WTC11 (cell line): ENCODE measurements around the gene ZNF506. TPM values are rescaled to one million over a fixed set of nuclear protein-coding genes. Genes with fewer than 3 reads are reported as not detected.
"Not testable (repeated sequence)": the region's sequence is repeated elsewhere in the genome, so short reads cannot be mapped to it uniquely, and the experiment has no call there.

Source experiments
- ATAC-seq: fragments of 200-7000 bp; cut with Tn5 transposase; 2 replicates; pipeline ENCODE4 v1.10.0; 2021; ENCODE audit warnings: mild to moderate bottlenecking, moderate library complexity
- CTCF ChIA-PET: fragments of 300-600 bp; sonication (Branson Sonifier 250); formaldehyde crosslinking; loops from one replicate; lab custom pipeline; 2021; ENCODE audit warnings: antibody characterized with exemption; lab: Charles Lee
- POLR2A ChIA-PET: fragments of 350-600 bp; sonication (Branson Sonifier 250); formaldehyde crosslinking; loops from one replicate; lab custom pipeline; 2021; ENCODE audit warnings: antibody characterized with exemption; lab: Charles Lee
- DNase-seq: peaks from one replicate; pipeline ENCODE4 v3.0.0; 2021; ENCODE audit warnings: low spot score
- H3K27ac Mint-ChIP-seq: 2 replicates; pipeline ENCODE4 v1.8.0; 2021; ENCODE audit warnings: mixed read lengths
- H3K27me3 Mint-ChIP-seq: 2 replicates; pipeline ENCODE4 v1.8.0; 2021; ENCODE audit warnings: low read depth, mild to moderate bottlenecking, moderate library complexity, mixed read lengths
- H3K36me3 Mint-ChIP-seq: 2 replicates; pipeline ENCODE4 v1.8.0; 2021; ENCODE audit warnings: mixed read lengths
- H3K4me1 Mint-ChIP-seq: 2 replicates; pipeline ENCODE4 v1.8.0; 2022; ENCODE audit warnings: mixed read lengths
- H3K4me3 Mint-ChIP-seq: 2 replicates; pipeline ENCODE4 v1.8.0; 2021; ENCODE audit warnings: mild to moderate bottlenecking, moderate library complexity, mixed read lengths
- H3K9me3 Mint-ChIP-seq: 2 replicates; pipeline ENCODE4 v1.8.0; 2021; ENCODE audit warnings: mixed read lengths
- ATF3 ChIP-seq: sonication (generic); formaldehyde crosslinking; conservative IDR thresholded peaks from 2 replicates; pipeline ENCODE4 v1.8.1; 2022; ENCODE audit warnings: mild to moderate bottlenecking, missing genetic modification reagents
- CBFB ChIP-seq: sonication (generic); formaldehyde crosslinking; IDR thresholded peaks from 2 replicates; pipeline ENCODE4 v1.8.1; 2022; ENCODE audit warnings: mild to moderate bottlenecking, low read depth, missing genetic modification reagents
- E2F5 ChIP-seq: sonication (generic); formaldehyde crosslinking; IDR thresholded peaks from 2 replicates; pipeline ENCODE4 v1.8.1; 2022; ENCODE audit warnings: mild to moderate bottlenecking, moderate library complexity, missing genetic modification reagents
- FOXP1 ChIP-seq: sonication (generic); formaldehyde crosslinking; IDR thresholded peaks from 2 replicates; pipeline ENCODE4 v1.8.0; 2022; ENCODE audit warnings: missing genetic modification reagents, mild to moderate bottlenecking, moderate library complexity, borderline replicate concordance
- GRHL2 ChIP-seq: fragments of 250-450 bp; sonication (Bioruptor Pico); IDR thresholded peaks from 2 replicates; pipeline ENCODE4 v1.8.0; 2022; ENCODE audit warnings: mild to moderate bottlenecking, moderate library complexity; ENCODE audit not compliant: insufficient replicate concordance, severe bottlenecking
- JUN ChIP-seq: sonication (generic); formaldehyde crosslinking; IDR thresholded peaks from 2 replicates; pipeline ENCODE4 v1.8.0; 2023; ENCODE audit warnings: mild to moderate bottlenecking, missing genetic modification reagents
- KAT7 ChIP-seq: sonication (generic); formaldehyde crosslinking; IDR thresholded peaks from 2 replicates; pipeline ENCODE4 v1.8.1; 2023; ENCODE audit warnings: missing genetic modification reagents, mild to moderate bottlenecking, borderline replicate concordance
- MYBL2 ChIP-seq: sonication (generic); formaldehyde crosslinking; IDR thresholded peaks from 2 replicates; pipeline ENCODE4 v1.8.1; 2023; ENCODE audit warnings: mild to moderate bottlenecking, moderate library complexity, missing genetic modification reagents
- NR1H2 ChIP-seq: sonication (generic); formaldehyde crosslinking; IDR thresholded peaks from 2 replicates; pipeline ENCODE4 v1.9.0; 2021; ENCODE audit warnings: mild to moderate bottlenecking, moderate library complexity, missing genetic modification reagents
- NR2C2 ChIP-seq: sonication (generic); formaldehyde crosslinking; IDR thresholded peaks from 2 replicates; pipeline ENCODE4 v1.8.0; 2022; ENCODE audit warnings: mild to moderate bottlenecking, missing genetic modification reagents
- PRDM15 ChIP-seq: sonication (generic); formaldehyde crosslinking; IDR thresholded peaks from 2 replicates; pipeline ENCODE4 v1.8.0; 2022; ENCODE audit warnings: missing genetic modification reagents
- RELA ChIP-seq: sonication (generic); formaldehyde crosslinking; IDR thresholded peaks from 2 replicates; pipeline ENCODE4 v1.8.1; 2022; ENCODE audit warnings: missing genetic modification reagents, mild to moderate bottlenecking, borderline replicate concordance
- SMAD4 ChIP-seq: sonication (generic); formaldehyde crosslinking; IDR thresholded peaks from 2 replicates; pipeline ENCODE4 v1.8.0; 2022; ENCODE audit warnings: mild to moderate bottlenecking, missing genetic modification reagents
- TCF7 ChIP-seq: sonication (generic); formaldehyde crosslinking; IDR thresholded peaks from 2 replicates; pipeline ENCODE4 v1.8.0; 2022; ENCODE audit warnings: mild to moderate bottlenecking, low read depth, missing genetic modification reagents, moderate library complexity
- TEAD1 ChIP-seq: sonication (generic); formaldehyde crosslinking; IDR thresholded peaks from 2 replicates; pipeline ENCODE4 v1.8.0; 2022; ENCODE audit warnings: mild to moderate bottlenecking, missing genetic modification reagents
- ZNF317 ChIP-seq: sonication (generic); formaldehyde crosslinking; IDR thresholded peaks from 2 replicates; pipeline ENCODE4 v1.8.1; 2023; ENCODE audit warnings: low read depth, mild to moderate bottlenecking, moderate library complexity, missing genetic modification reagents, borderline replicate concordance
- total RNA-seq: library from RNA; stranded (reverse); gene quantifications from 3 replicates; pipeline ENCODE4 v1.2.3, GENCODE V29; 2021
- TF ChIP-seq, protein P1 (sequence below): fragments of 200-600 bp; IDR thresholded peaks from 2 replicates; pipeline ENCODE4 v1.8.0; 2022; ENCODE audit warnings: antibody characterized with exemption
- TF ChIP-seq, protein P2 (sequence below): fragments of 250-450 bp; sonication (Bioruptor Pico); IDR thresholded peaks from 2 replicates; pipeline ENCODE4 v1.9.0; 2021; ENCODE audit warnings: mild to moderate bottlenecking
- TF ChIP-seq, protein P3 (sequence below): sonication (generic); formaldehyde crosslinking; IDR thresholded peaks from 2 replicates; pipeline ENCODE4 v1.8.1; 2023; ENCODE audit warnings: mild to moderate bottlenecking, missing genetic modification reagents, moderate library complexity
- TF ChIP-seq, protein P4 (sequence below): sonication (generic); formaldehyde crosslinking; IDR thresholded peaks from 2 replicates; pipeline ENCODE4 v1.8.0; 2023; ENCODE audit warnings: mild to moderate bottlenecking, missing genetic modification reagents

ZNF506 gene
- total RNA-seq, 1 experiment from 2014 or later: 20.8 TPM

GRCh38 chr19:19744641-19745040, 76.9 kb downstream of the ZNF506 start (continued):
- TF ChIP-seq FOXP1 (CRISPR knock-in tag): no peak
- no peak for TF ChIP-seq JUN
- no peak for TF ChIP-seq TEAD1 (CRISPR knock-in tag)
- TF ChIP-seq, protein P1, sequence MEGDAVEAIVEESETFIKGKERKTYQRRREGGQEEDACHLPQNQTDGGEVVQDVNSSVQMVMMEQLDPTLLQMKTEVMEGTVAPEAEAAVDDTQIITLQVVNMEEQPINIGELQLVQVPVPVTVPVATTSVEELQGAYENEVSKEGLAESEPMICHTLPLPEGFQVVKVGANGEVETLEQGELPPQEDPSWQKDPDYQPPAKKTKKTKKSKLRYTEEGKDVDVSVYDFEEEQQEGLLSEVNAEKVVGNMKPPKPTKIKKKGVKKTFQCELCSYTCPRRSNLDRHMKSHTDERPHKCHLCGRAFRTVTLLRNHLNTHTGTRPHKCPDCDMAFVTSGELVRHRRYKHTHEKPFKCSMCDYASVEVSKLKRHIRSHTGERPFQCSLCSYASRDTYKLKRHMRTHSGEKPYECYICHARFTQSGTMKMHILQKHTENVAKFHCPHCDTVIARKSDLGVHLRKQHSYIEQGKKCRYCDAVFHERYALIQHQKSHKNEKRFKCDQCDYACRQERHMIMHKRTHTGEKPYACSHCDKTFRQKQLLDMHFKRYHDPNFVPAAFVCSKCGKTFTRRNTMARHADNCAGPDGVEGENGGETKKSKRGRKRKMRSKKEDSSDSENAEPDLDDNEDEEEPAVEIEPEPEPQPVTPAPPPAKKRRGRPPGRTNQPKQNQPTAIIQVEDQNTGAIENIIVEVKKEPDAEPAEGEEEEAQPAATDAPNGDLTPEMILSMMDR: no peak
- TF ChIP-seq, all 79 proteins: peak for 0

GRCh38 chr19:19743921-19744320, 77.6 kb downstream of the ZNF506 start:
- CTCF ChIA-PET: interaction anchor here (0.6 kb wide), 1 partner anchor 163 kb away, joined by 5 read pairs; no protein-coding TSS in a partner anchor
- POLR2A ChIA-PET, H3K9me3 Mint-ChIP-seq, DNase-seq, H3K4me3 Mint-ChIP-seq, H3K36me3 Mint-ChIP-seq, H3K27ac Mint-ChIP-seq, ATAC-seq, H3K4me1 Mint-ChIP-seq: not testable (repeated sequence)
- peaks cover 17% of the 10 kb centered on the region for H3K27me3 Mint-ChIP-seq

- Mint-ChIP-seq H3K27me3 (peaks cover 17% of the 10 kb centered on the region), H3K4me1 (no peaks in the 10 kb centered on the region)
- DNase-seq: no peak
- ATAC-seq: no peak
- CTCF ChIA-PET: interaction anchor here (0.6 kb wide), 1 partner anchor 164 kb away, joined by 5 read pairs; no protein-coding TSS in a partner anchor
- POLR2A ChIA-PET: interaction anchor here (0.6 kb wide), 1 partner anchor 57 kb away, joined by 4 read pairs; no protein-coding TSS in a partner anchor
- no peak for TF ChIP-seq GRHL2
- TF ChIP-seq ATF3: no peak
- TF ChIP-seq, all 79 proteins: peak for 0
- Mint-ChIP-seq H3K36me3 (no peaks in the 10 kb centered on the region), H3K9me3 (no peaks in the 10 kb centered on the region), H3K27ac (no peak overlapping the region), H3K4me3 (no peak overlapping the region)
These were observed 78.4 kb downstream of the ZNF506 start for GRCh38 chr19:19743176-19743575.

DNA sequence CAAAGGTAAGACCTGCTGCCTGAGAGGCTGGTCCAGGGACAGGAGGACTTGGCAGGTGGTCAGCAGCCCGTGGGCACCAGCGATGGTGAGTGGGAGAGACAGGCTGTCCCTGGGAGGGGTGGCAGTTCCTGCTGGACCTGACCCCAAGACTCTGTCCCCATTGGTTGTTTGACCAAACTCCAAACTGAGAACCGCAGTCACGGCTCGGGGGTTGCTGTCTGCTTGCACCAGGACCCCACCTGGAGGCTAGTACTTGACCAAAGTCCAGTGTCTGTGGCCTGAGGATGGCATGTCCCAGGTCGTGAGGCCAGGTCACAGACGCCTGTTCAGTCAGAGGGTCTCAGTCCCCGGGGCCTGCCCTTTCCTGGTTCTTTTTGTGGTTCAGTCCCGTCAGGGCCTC, 78.8 kb downstream of the ZNF506 start:
- ATAC-seq: no peak
- no peak for DNase-seq
- Mint-ChIP-seq H3K36me3 (no peaks in the 10 kb centered on the region), H3K27ac (no peak overlapping the region), H3K4me1 (no peaks in the 10 kb centered on the region), H3K4me3 (no peak overlapping the region), H3K27me3 (peaks cover 17% of the 10 kb centered on the region), H3K9me3 (no peaks in the 10 kb centered on the region)
- CTCF ChIA-PET: no interaction called here
- TF ChIP-seq KAT7 (CRISPR knock-in tag) (no peak), RELA (CRISPR knock-in tag) (no peak), TCF7 (CRISPR knock-in tag) (no peak), NR1H2 (CRISPR knock-in tag) (no peak), CBFB (CRISPR knock-in tag) (no peak), NR2C2 (CRISPR knock-in tag) (no peak), E2F5 (CRISPR knock-in tag) (no peak), MYBL2 (CRISPR knock-in tag) (no peak), ZNF317 (CRISPR knock-in tag) (no peak), PRDM15 (CRISPR knock-in tag) (no peak), TEAD1 (CRISPR knock-in tag) (no peak), SMAD4 (CRISPR knock-in tag) (no peak)
- TF ChIP-seq, protein P2, sequence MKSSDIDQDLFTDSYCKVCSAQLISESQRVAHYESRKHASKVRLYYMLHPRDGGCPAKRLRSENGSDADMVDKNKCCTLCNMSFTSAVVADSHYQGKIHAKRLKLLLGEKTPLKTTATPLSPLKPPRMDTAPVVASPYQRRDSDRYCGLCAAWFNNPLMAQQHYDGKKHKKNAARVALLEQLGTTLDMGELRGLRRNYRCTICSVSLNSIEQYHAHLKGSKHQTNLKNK (CRISPR knock-in tag): no peak
- TF ChIP-seq, protein P3, sequence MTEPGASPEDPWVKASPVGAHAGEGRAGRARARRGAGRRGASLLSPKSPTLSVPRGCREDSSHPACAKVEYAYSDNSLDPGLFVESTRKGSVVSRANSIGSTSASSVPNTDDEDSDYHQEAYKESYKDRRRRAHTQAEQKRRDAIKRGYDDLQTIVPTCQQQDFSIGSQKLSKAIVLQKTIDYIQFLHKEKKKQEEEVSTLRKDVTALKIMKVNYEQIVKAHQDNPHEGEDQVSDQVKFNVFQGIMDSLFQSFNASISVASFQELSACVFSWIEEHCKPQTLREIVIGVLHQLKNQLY: no peak
- TF ChIP-seq, protein P4, sequence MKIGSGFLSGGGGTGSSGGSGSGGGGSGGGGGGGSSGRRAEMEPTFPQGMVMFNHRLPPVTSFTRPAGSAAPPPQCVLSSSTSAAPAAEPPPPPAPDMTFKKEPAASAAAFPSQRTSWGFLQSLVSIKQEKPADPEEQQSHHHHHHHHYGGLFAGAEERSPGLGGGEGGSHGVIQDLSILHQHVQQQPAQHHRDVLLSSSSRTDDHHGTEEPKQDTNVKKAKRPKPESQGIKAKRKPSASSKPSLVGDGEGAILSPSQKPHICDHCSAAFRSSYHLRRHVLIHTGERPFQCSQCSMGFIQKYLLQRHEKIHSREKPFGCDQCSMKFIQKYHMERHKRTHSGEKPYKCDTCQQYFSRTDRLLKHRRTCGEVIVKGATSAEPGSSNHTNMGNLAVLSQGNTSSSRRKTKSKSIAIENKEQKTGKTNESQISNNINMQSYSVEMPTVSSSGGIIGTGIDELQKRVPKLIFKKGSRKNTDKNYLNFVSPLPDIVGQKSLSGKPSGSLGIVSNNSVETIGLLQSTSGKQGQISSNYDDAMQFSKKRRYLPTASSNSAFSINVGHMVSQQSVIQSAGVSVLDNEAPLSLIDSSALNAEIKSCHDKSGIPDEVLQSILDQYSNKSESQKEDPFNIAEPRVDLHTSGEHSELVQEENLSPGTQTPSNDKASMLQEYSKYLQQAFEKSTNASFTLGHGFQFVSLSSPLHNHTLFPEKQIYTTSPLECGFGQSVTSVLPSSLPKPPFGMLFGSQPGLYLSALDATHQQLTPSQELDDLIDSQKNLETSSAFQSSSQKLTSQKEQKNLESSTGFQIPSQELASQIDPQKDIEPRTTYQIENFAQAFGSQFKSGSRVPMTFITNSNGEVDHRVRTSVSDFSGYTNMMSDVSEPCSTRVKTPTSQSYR (CRISPR knock-in tag): no peak
- POLR2A ChIA-PET: interaction anchor here (0.6 kb wide), 1 partner anchor 57 kb away, joined by 4 read pairs; no protein-coding TSS in a partner anchor
